Heart left ventricle (tissue), 16 donors: ENCODE data around the gene ADAMTS20. TPM values are rescaled to one million over a fixed set of nuclear protein-coding genes. Genes with fewer than 3 reads are reported as not detected.
A peak's percentile ranks its signal among the peaks of the same experiment; 100 is the strongest.

Source experiments
- ATAC-seq, 4 donors: fragments of 200-7000 bp; cut with Tn5 transposase; one replicate each; pipeline ENCODE4 v1.9.1; 2020 to 2022; ENCODE audit warnings: moderate library complexity in 4 of 4, mild to moderate bottlenecking in 3 of 4, moderate number of reproducible peaks in 1 of 4
- DNase-seq, 5 donors: peaks; one replicate each; pipeline ENCODE4 v3.0.0-alpha.2; 2020
- H3K27ac ChIP-seq, 12 donors: fragments of 200-600 bp; sonication (generic) in 4 of 12; one replicate each; pipeline versions ENCODE4 v1.5.0 to v1.8.0; 2016 to 2022; ENCODE audit warnings: mild to moderate bottlenecking in 2 of 12
- H3K27me3 ChIP-seq, 9 donors: fragments of 200-600 bp; sonication (generic) in 2 of 9; one replicate each; pipeline versions ENCODE4 v1.5.1 to v1.8.0; 2016 to 2022; ENCODE audit warnings: mild to moderate bottlenecking in 3 of 9
- H3K36me3 ChIP-seq, 9 donors: fragments of 200-600 bp; sonication (generic) in 2 of 9; one replicate each; pipeline versions ENCODE4 v1.5.0 to v1.8.0; 2018 to 2022; ENCODE audit warnings: mild to moderate bottlenecking in 2 of 9
- H3K4me1 ChIP-seq, 12 donors: fragments of 200-600 bp; sonication (generic) in 4 of 12; one replicate each; pipeline versions ENCODE4 v1.5.0 to v1.8.0; 2016 to 2022; ENCODE audit warnings: mild to moderate bottlenecking in 3 of 12
- H3K4me3 ChIP-seq, 12 donors: fragments of 200-600 bp; sonication (generic) in 4 of 12; one replicate each; pipeline versions ENCODE4 v1.5.0 to v1.8.0; 2017 to 2022; ENCODE audit warnings: mild to moderate bottlenecking in 9 of 12, moderate library complexity in 4 of 12
- H3K9me3 ChIP-seq, 12 donors: fragments of 200-600 bp; sonication (generic) in 4 of 12; one replicate each; pipeline versions ENCODE4 v1.5.0 to v1.8.0; 2016 to 2022; ENCODE audit warnings: mild to moderate bottlenecking in 1 of 12
- CTCF ChIP-seq, 12 donors: fragments of 200-600 bp; sonication (generic) in 4 of 12; IDR thresholded peaks; one replicate each; pipeline versions ENCODE4 v1.5.0 to v1.8.0; 2018 to 2022; ENCODE audit warnings: antibody characterized with exemption in 12 of 12, mild to moderate bottlenecking in 5 of 12
- POLR2A ChIP-seq, 2 donors: fragments of 450-650 bp; IDR thresholded peaks; one replicate each; pipeline ENCODE4 v1.6.1; 2017; ENCODE audit warnings: antibody characterized with exemption in 2 of 2, mild to moderate bottlenecking in 2 of 2, moderate library complexity in 2 of 2
- WGBS, 4 donors: extraction: QIAGEN DNeasy Blood & Tissue Kit in 2 of 4; methylation state at CpG; one replicate each; pipeline versions ENCODE4 v1.1.5 to v1.1.7; 2013 to 2018; 5-methylcytosine and 5-hydroxymethylcytosine counted together
- intact Hi-C, 10 donors: fragments of 100-400 bp; cut with DNase I; formaldehyde crosslinking; loops; one replicate each; pipeline versions ENCODE4 v1.11.1 to v1.14.2; 2022
- polyA plus RNA-seq, 2 donors: library from polyadenylated mRNA; stranded (reverse); fragments of 200-250 nt; gene quantifications; one replicate each; pipeline ENCODE4 v1.2.3, GENCODE V29; 2013
- total RNA-seq, 9 donors: library from RNA; depleted of rRNA in 2 of 9; stranded (reverse); fragments of >200 nt in 2 of 9; fragmentation: NEBNext Ultra II Directional in 3 of 9; extraction: Animal tissue kit (Norgen Biotek cat#: 25700) in 3 of 9; gene quantifications; one replicate each; pipeline versions ENCODE4 v1.1.0 to v1.2.4, GENCODE V29; 2016 to 2023
- donor health status: ischemic (EF 13 %, LVEDD 7.1; RV severe dilation, severe dysfunction).
- donor health status: healthy with polysubstance abuse.
- donor health status: DM: no; HTN: yes; CAD: no.
- donor health status: DM: no; HTN: no; CAD: no.
- donor health status: ischemic (EF 25% LVEDD 6.9; RV normal size, moderate dysfunction).
- donor health status: ischemic (EF 25% LVEDD 5.7; RV mildly dilated, moderate dysfunction).
- donor health status: healthy.
- donor health status: DM: yes; HTN: yes; CAD: no.
- donor health status: ischemic (EF 35%, LVEDD 5.7; RV mildly dilated, moderate dysfunction).
- donor health status: nonischemic (EF 11% LVEDD 7.7; RV severe dilation, severe dysfunction).
- donor health status: DM: yes; HTN: yes; CAD: no.
- donor health status: PGD.
- donor health status: ischemic (EF 29% LVEDD 5.4; RV normal size, mild dysfunction).
- donor health status: nonischemic (EF 23%, LVEDD 6.1; RV moderate dilation, normal function).

ADAMTS20 gene
- total and polyA plus RNA-seq, 11 donors: 0.05 TPM; not detected in 10

GRCh38 chr12:43556057-43556456 is 4.1 kb upstream of the ADAMTS20 start:
- H3K27me3 ChIP-seq: peaks cover 0 to 29% (median 19%) of the 10 kb centered on the region in 9 donors
- intact Hi-C loops: no loop called here
- no peaks in the 10 kb centered on the region for H3K36me3 ChIP-seq
- no peak for TF ChIP-seq POLR2A (IDR thresholded peaks at IDR 0.05)
- peaks cover 0 to 45% (median 17%) of the 10 kb centered on the region in 12 donors for H3K9me3 ChIP-seq
- H3K4me3 ChIP-seq: no peak overlapping the region
- no peak overlapping the region for H3K27ac ChIP-seq
- H3K4me1 ChIP-seq: peaks cover 0 to 12% (median 0%) of the 10 kb centered on the region in 12 donors
- DNase-seq (no peak), ATAC-seq (no peak)

- intact Hi-C loops: no loop called here
- Histone ChIP-seq H3K4me3 (peak overlapping the region in 5 of 12 donors; percentile 8 to 27 (median 14)), H3K27ac (no peak overlapping the region), H3K36me3 (no peaks in the 10 kb centered on the region), H3K9me3 (peaks cover 0 to 22% (median 11%) of the 10 kb centered on the region in 12 donors), H3K27me3 (peaks cover 3 to 40% (median 27%) of the 10 kb centered on the region in 9 donors), H3K4me1 (peaks cover 0 to 15% (median 0%) of the 10 kb centered on the region in 12 donors)
- DNase-seq: peak in 2 of 5 donors; percentile 17 to 61
- no peak for TF ChIP-seq CTCF (IDR thresholded peaks at IDR 0.05)
- TF ChIP-seq POLR2A (IDR thresholded peaks at IDR 0.05): no peak
- WGBS, 4 donors: 1 to 2% (median 1%) methylated on average over 25 to 48 of the region's 48 CpGs
- ATAC-seq: peak in 1 of 4 donors; percentile 33
These were observed 578 bp downstream of the ADAMTS20 start for GRCh38 chr12:43551279-43551970.

- Histone ChIP-seq H3K36me3 (no peaks in the 10 kb centered on the region), H3K4me3 (no peak overlapping the region), H3K4me1 (peaks cover 0 to 15% (median 0%) of the 10 kb centered on the region in 12 donors), H3K27ac (no peak overlapping the region), H3K9me3 (peaks cover 0 to 16% (median 5%) of the 10 kb centered on the region in 12 donors), H3K27me3 (peaks cover 3 to 40% (median 27%) of the 10 kb centered on the region in 9 donors)
- 8 to 12% (median 8%) methylated on average over 10 to 31 of the region's 31 CpGs for WGBS, 4 donors
- intact Hi-C loops: no loop called here
- TF ChIP-seq CTCF (IDR thresholded peaks at IDR 0.05) (no peak), POLR2A (IDR thresholded peaks at IDR 0.05) (no peak)
- ATAC-seq: no peak
- no peak for DNase-seq
These were observed 1.2 kb downstream of the ADAMTS20 start for GRCh38 chr12:43550831-43551271.

- intact Hi-C loops: no loop called here
- Histone ChIP-seq H3K27ac (no peak overlapping the region), H3K4me3 (no peak overlapping the region), H3K4me1 (no peaks in the 10 kb centered on the region), H3K27me3 (peaks cover 0 to under 1% (median 0%) of the 10 kb centered on the region in 9 donors), H3K36me3 (no peaks in the 10 kb centered on the region), H3K9me3 (no peaks in the 10 kb centered on the region)
- ATAC-seq: no peak
- WGBS, 4 donors: 71 to 76% (median 73%) methylated on average over 3 of the region's 3 CpGs
- TF ChIP-seq CTCF (IDR thresholded peaks at IDR 0.05) (no peak), POLR2A (IDR thresholded peaks at IDR 0.05) (no peak)
- DNase-seq: no peak
These were observed 7.3 kb downstream of the ADAMTS20 start for GRCh38 chr12:43544703-43545102.
